H1 (cell line): ENCODE data around the gene CADPS. TPM values are rescaled to one million over a fixed set of nuclear protein-coding genes. Genes with fewer than 3 reads are reported as not detected.

Experiments used
- CTCF ChIA-PET: fragments of 300-600 bp; sonication (Branson Sonifier 250); formaldehyde crosslinking; loops from one replicate; lab custom pipeline; 2021; ENCODE audit not compliant: partially characterized antibody; lab: Charles Lee
- POLR2A ChIA-PET: fragments of 300-600 bp; sonication (Branson Sonifier 250); formaldehyde crosslinking; loops from one replicate; lab custom pipeline; 2021; ENCODE audit warnings: inconsistent platforms; ENCODE audit not compliant: partially characterized antibody; lab: Charles Lee
- DNase-seq, 2 experiments: peaks; one replicate each; pipeline versions ENCODE4 v3.0.0 to v3.0.0-alpha.2; 2010 to 2022; ENCODE audit warnings: low spot score in 2 of 2, low read depth in 1 of 2, mixed read lengths in 1 of 2
- FAIRE-seq: peaks from 2 replicates; lab custom pipeline; 2011; peaks lifted over from hg19 to GRCh38; lab: Jason Lieb, UNC
- H2AFZ ChIP-seq: 2 replicates; pipeline ENCODE4 v1.8.1; 2012; ENCODE audit warnings: low read length, inconsistent platforms
- H2AK5ac ChIP-seq: 2 replicates; pipeline ENCODE4 v1.6.1; 2013; ENCODE audit warnings: low read depth, low read length
- H2BK120ac ChIP-seq: replicated peaks from 2 replicates; pipeline ENCODE3; 2013; ENCODE audit warnings: low read depth, low read length, inconsistent platforms
- H2BK12ac ChIP-seq: 2 replicates; pipeline ENCODE4 v1.6.1; 2013; ENCODE audit warnings: low read depth, low read length
- H2BK15ac ChIP-seq: 2 replicates; pipeline ENCODE4 v1.6.1; 2013; ENCODE audit warnings: low read length
- H2BK20ac ChIP-seq: 2 replicates; pipeline ENCODE4 v1.6.1; 2013; ENCODE audit warnings: low read length
- H2BK5ac ChIP-seq: 2 replicates; pipeline ENCODE4 v1.6.1; 2013; ENCODE audit warnings: low read depth, low read length
- H3K14ac ChIP-seq: 2 replicates; pipeline ENCODE4 v1.6.1; 2013; ENCODE audit warnings: inconsistent platforms; ENCODE audit not compliant: insufficient read length
- H3K18ac ChIP-seq: 2 replicates; pipeline ENCODE4 v1.6.1; 2013; ENCODE audit warnings: low read length; ENCODE audit errors: extremely low read depth
- H3K23ac ChIP-seq: 2 replicates; pipeline ENCODE4 v1.6.1; 2013; ENCODE audit warnings: inconsistent platforms; ENCODE audit not compliant: insufficient read length
- H3K23me2 ChIP-seq: 2 replicates; pipeline ENCODE4 v1.6.1; 2013; ENCODE audit warnings: low read depth, low read length
- H3K27ac ChIP-seq: 2 replicates; pipeline ENCODE4 v1.6.1; 2011; ENCODE audit warnings: low read depth, low read length, inconsistent platforms
- H3K27me3 ChIP-seq, 4 experiments: replicated peaks in 1 of 4; 1 replicate in 1 of 4; 2 replicates in 3 of 4; pipeline versions ENCODE4 v1.6.1 to v1.8.1; 2011 to 2013; ENCODE audit warnings: low read length in 3 of 4, mild to moderate bottlenecking in 3 of 4, inconsistent platforms in 2 of 4, mixed read lengths in 2 of 4, moderate library complexity in 1 of 4; ENCODE audit not compliant: control insufficient read depth in 3 of 4, insufficient read depth in 3 of 4; ENCODE audit errors: extremely low read depth in 1 of 4
- H3K36me3 ChIP-seq, 4 experiments: 2 replicates each; pipeline versions ENCODE4 v1.6.1 to v1.8.1; 2011 to 2013; ENCODE audit warnings: mild to moderate bottlenecking in 4 of 4, low read length in 3 of 4, moderate library complexity in 2 of 4, control low read depth in 1 of 4, inconsistent platforms in 1 of 4; ENCODE audit not compliant: insufficient read depth in 4 of 4, control insufficient read depth in 2 of 4
- H3K4ac ChIP-seq: replicated peaks from 2 replicates; pipeline ENCODE3; 2013; ENCODE audit warnings: low read length, low read depth, mixed read lengths, inconsistent platforms; ENCODE audit not compliant: insufficient read length
- H3K4me1 ChIP-seq, 4 experiments: replicated peaks in 1 of 4; 1 replicate in 1 of 4; 2 replicates in 3 of 4; pipeline versions ENCODE4 v1.6.1 to v1.8.1; 2011 to 2013; ENCODE audit warnings: low read length in 3 of 4, inconsistent platforms in 2 of 4, mixed read lengths in 1 of 4; ENCODE audit not compliant: insufficient read depth in 4 of 4, control insufficient read depth in 3 of 4
- H3K4me2 ChIP-seq, 2 experiments: 2 replicates each; pipeline versions ENCODE4 v1.6.1 to v1.8.1; 2011 to 2013; ENCODE audit warnings: low read depth in 2 of 2, low read length in 2 of 2, control low read depth in 1 of 2, inconsistent platforms in 1 of 2, mild to moderate bottlenecking in 1 of 2; ENCODE audit not compliant: insufficient read depth in 1 of 2
- H3K4me3 ChIP-seq, 4 experiments: fragments of 200-600, 300-600 bp in 1 of 4; sonication (generic), shearing (Covaris generic), sonication (Bioruptor Twin) in 1 of 4; 2 replicates each; pipeline versions ENCODE4 v1.5.1 to v1.8.1; 2011 to 2016; ENCODE audit warnings: low read length in 4 of 4, low read depth in 3 of 4, control low read depth in 2 of 4, inconsistent platforms in 2 of 4, mild to moderate bottlenecking in 2 of 4, mixed read lengths in 1 of 4, moderate library complexity in 1 of 4; ENCODE audit not compliant: insufficient read depth in 2 of 4; ENCODE audit errors: extremely low read depth in 1 of 4
- H3K56ac ChIP-seq: replicated peaks from 2 replicates; pipeline ENCODE3; 2013; ENCODE audit warnings: low read depth, mild to moderate bottlenecking, mixed read lengths, low read length, inconsistent platforms; ENCODE audit not compliant: insufficient read length
- H3K79me1 ChIP-seq: 2 replicates; pipeline ENCODE4 v1.6.1; 2013; ENCODE audit warnings: low read depth, low read length, control low read depth
- H3K79me2 ChIP-seq, 2 experiments: 2 replicates each; pipeline versions ENCODE4 v1.6.1 to v1.8.1; 2012 to 2013; ENCODE audit warnings: low read length in 2 of 2, mild to moderate bottlenecking in 2 of 2, inconsistent platforms in 1 of 2; ENCODE audit not compliant: insufficient read depth in 2 of 2, control insufficient read depth in 1 of 2
- H3K9ac ChIP-seq, 4 experiments: replicated peaks in 1 of 4; 1 replicate in 1 of 4; 2 replicates in 3 of 4; pipeline versions ENCODE4 v1.6.1 to v1.8.1; 2011 to 2013; ENCODE audit warnings: low read depth in 3 of 4, low read length in 3 of 4, control low read depth in 2 of 4, mild to moderate bottlenecking in 2 of 4, moderate library complexity in 2 of 4, inconsistent platforms in 1 of 4; ENCODE audit errors: extremely low read depth in 1 of 4
- H3K9me3 ChIP-seq, 2 experiments: 2 replicates each; pipeline versions ENCODE4 v1.6.1 to v1.8.1; 2012 to 2013; ENCODE audit warnings: mild to moderate bottlenecking in 2 of 2, moderate library complexity in 2 of 2, control low read depth in 1 of 2, inconsistent platforms in 1 of 2, low read depth in 1 of 2, low read length in 1 of 2, mixed read lengths in 1 of 2; ENCODE audit not compliant: insufficient read depth in 2 of 2
- H4K20me1 ChIP-seq, 2 experiments: replicated peaks in 1 of 2; 2 replicates each; pipeline versions ENCODE3 to v1.8.1; 2011 to 2013; ENCODE audit warnings: inconsistent platforms in 2 of 2, low read length in 2 of 2, mild to moderate bottlenecking in 1 of 2; ENCODE audit not compliant: insufficient read depth in 2 of 2, control insufficient read depth in 1 of 2
- H4K5ac ChIP-seq: 2 replicates; pipeline ENCODE4 v1.6.1; 2013; ENCODE audit warnings: low read length, low read depth, mixed read lengths, inconsistent platforms; ENCODE audit not compliant: insufficient read length
- H4K8ac ChIP-seq: 2 replicates; pipeline ENCODE4 v1.8.0; 2013; ENCODE audit warnings: mild to moderate bottlenecking, moderate library complexity, low read length, inconsistent platforms; ENCODE audit not compliant: insufficient read depth; ENCODE audit errors: extremely low read depth
- H4K91ac ChIP-seq: replicated peaks from 2 replicates; pipeline ENCODE3; 2013; ENCODE audit warnings: low read length, mixed read lengths, inconsistent platforms; ENCODE audit not compliant: insufficient read length
- JUND ChIP-seq: IDR thresholded peaks from 2 replicates; pipeline ENCODE4 v1.6.1; 2011; ENCODE audit warnings: mild to moderate bottlenecking, improper control_type of control experiment, low read length
- WGBS, 2 experiments: shearing (Covaris generic) in 1 of 2; methylation state at CpG; one replicate each; pipeline versions ENCODE4 v1.1.6 to v1.1.7; 2013 to 2015; ENCODE audit warnings: low lambda C conversion rate in 2 of 2, mixed read lengths in 2 of 2, inconsistent platforms in 1 of 2, low coverage in 1 of 2, missing lambda C conversion rate in 1 of 2; ENCODE audit not compliant: insufficient replicate concordance in 2 of 2, insufficient coverage in 1 of 2, insufficient read length in 1 of 2; ENCODE audit errors: extremely low coverage in 1 of 2, missing lambda C conversion rate in 1 of 2; 5-methylcytosine and 5-hydroxymethylcytosine counted together
- polyA plus RNA-seq, 7 experiments: library from polyadenylated mRNA; depleted of rRNA in 3 of 7; stranded (reverse) in 5 of 7; unstranded in 2 of 7; fragments of >200 nt in 5 of 7; fragments of 200-250 nt in 2 of 7; gene quantifications; 1 replicate in 5 of 7; 2 replicates in 1 of 7; 4 replicates in 1 of 7; pipeline versions ENCODE4 v1.2.1 to v1.2.3, GENCODE V29; 2011 to 2013; ENCODE audit warnings: missing spikeins in 2 of 7, mixed read lengths in 2 of 7
- total RNA-seq: library from RNA; stranded (reverse); fragmentation: NEBNext Ultra II Directional; extraction: Animal tissue kit (Norgen Biotek cat#: 25700); gene quantifications from 2 replicates; pipeline ENCODE4 v1.2.1, GENCODE V29; 2021

Gene CADPS
- total and polyA plus RNA-seq, 2 of the 8 experiments (the other 6 are each of a cell fraction or from before 2014, with no cell fraction given): 7.1 to 10.2 TPM

GRCh38 chr3:62873451-62873760 is 1.8 kb downstream of the CADPS start:
- no peak overlapping the region for H4K8ac ChIP-seq
- no peaks in the 10 kb centered on the region for H3K27me3 ChIP-seq
- H2BK5ac ChIP-seq: no peak overlapping the region
- H3K9ac ChIP-seq: no peak overlapping the region
- H3K9me3 ChIP-seq: no peaks in the 10 kb centered on the region
- WGBS, 2 experiments: 13% methylated on average over 3 of the region's 4 CpGs; no CpG with 5 or more reads in 1 of the 2 experiments
- no peak for FAIRE-seq
- no peak overlapping the region for H3K56ac ChIP-seq
- H2BK120ac ChIP-seq: no peak overlapping the region
- H3K23me2 ChIP-seq: peaks cover 18% of the 10 kb centered on the region
- no peak overlapping the region for H4K5ac ChIP-seq
- H2AFZ ChIP-seq: peak overlapping the region; percentile 23
- no peak overlapping the region for H3K14ac ChIP-seq
- H3K4ac ChIP-seq: no peak overlapping the region
- H3K36me3 ChIP-seq: no peaks in the 10 kb centered on the region
- H3K4me1 ChIP-seq: peaks cover 0 to 1% (median 0%) of the 10 kb centered on the region in 4 experiments; a peak in 3 of 7 replicates
- CTCF ChIA-PET: interaction anchor here (0.6 to 4.0 kb wide), 35 partner anchors 10 to 1121 kb away, joined by 3 to 46 read pairs (median 4); no protein-coding TSS in a partner anchor
- H3K23ac ChIP-seq: no peak overlapping the region
- POLR2A ChIA-PET: interaction anchor here (0.8 to 2.5 kb wide), 10 partner anchors 12 to 350 kb away, joined by 3 to 32 read pairs (median 4); no protein-coding TSS in a partner anchor
- H3K18ac ChIP-seq: peak overlapping the region; percentile 33; the same call in 1 of the 2 replicates
- H2BK20ac ChIP-seq: no peak overlapping the region
- H3K4me2 ChIP-seq: peak overlapping the region; percentile 77 to 98
- H3K79me2 ChIP-seq: 0 out of 4 replicates have a peak, but pooled peaks cover 0 to 4% of the 10 kb centered on the region in 2 experiments
- H2BK15ac ChIP-seq: 0 out of 2 replicates have a peak overlapping the region, but pooled peaks have one; percentile 76
- no peak for DNase-seq
- peak overlapping the region; percentile 67 to 82 (median 74) for H3K4me3 ChIP-seq
- H3K79me1 ChIP-seq: peaks cover 2% of the 10 kb centered on the region; the same call in 1 of the 2 replicates
- H2AK5ac ChIP-seq: no peak overlapping the region
- peak overlapping the region; percentile 13; the same call in 1 of the 2 replicates for H2BK12ac ChIP-seq
- H4K91ac ChIP-seq: no peak overlapping the region
- H4K20me1 ChIP-seq: no peaks in the 10 kb centered on the region
- no peak overlapping the region for H3K27ac ChIP-seq
- no peak for TF ChIP-seq JUND
